Measurements from ENCODE around the gene INAFM2. TPM values are rescaled to one million over a fixed set of nuclear protein-coding genes. Genes with fewer than 3 reads are reported as not detected.

The INAFM2 gene
- total and polyA plus RNA-seq, 2 donors (not counting 1 experiment from before 2014, with no cell fraction given): 8.9 to 11.0 TPM

DNA sequence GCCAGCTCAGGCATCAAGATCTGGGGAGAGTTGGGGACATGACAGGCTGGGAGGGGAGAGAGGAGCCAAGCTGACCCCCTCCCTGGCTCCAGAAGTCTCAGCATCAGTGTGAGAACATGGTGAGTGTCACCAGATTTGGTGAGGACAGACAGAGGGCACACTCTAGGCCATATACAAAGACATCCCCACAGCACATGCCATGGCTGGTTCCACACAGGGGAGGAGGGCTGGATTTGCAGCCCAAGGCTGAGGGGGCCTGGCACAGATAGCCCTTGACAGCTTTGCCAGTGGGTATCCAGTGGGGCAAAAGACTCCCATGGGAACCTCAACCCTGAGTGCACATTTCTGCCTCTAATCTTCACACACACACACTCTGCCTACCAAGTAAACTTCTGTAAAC is 30.5 kb upstream of the INAFM2 start:
- Histone ChIP-seq H3K79me2 (ENCODE audit: control insufficient read depth, insufficient read depth, low read length) (no peaks in the 10 kb centered on the region), H3K4me2 (ENCODE audit: extremely low read depth, insufficient read depth, low read length) (no peak overlapping the region), H3K36me3 (ENCODE audit: control insufficient read depth, insufficient read depth, low read length) (no peaks in the 10 kb centered on the region), H3K9ac (ENCODE audit: insufficient read depth, low read length) (no peak overlapping the region), H2AFZ (ENCODE audit: low read length) (no peak overlapping the region), H3K4me3 (replicated peaks in 1 of 4; ENCODE audit: control extremely low read depth in 1 of 4, insufficient read depth in 1 of 4, low read depth in 3 of 4, low read length in 4 of 4) (no peak overlapping the region), H3K27ac (ENCODE audit: insufficient read depth, low read length) (no peak overlapping the region), H3K27me3 (ENCODE audit: control insufficient read depth, insufficient read depth, low read length) (peaks cover 33% of the 10 kb centered on the region), H4K20me1 (ENCODE audit: control insufficient read depth, extremely low read depth, insufficient read depth, low read length) (no peaks in the 10 kb centered on the region), H3K9me3 (ENCODE audit: control insufficient read depth, insufficient read depth, low read depth, low read length) (no peaks in the 10 kb centered on the region), H3K4me1 (ENCODE audit: control insufficient read depth, extremely low read depth, insufficient read depth, low read length) (no peaks in the 10 kb centered on the region)
- TF ChIP-seq EZH2 (IDR thresholded peaks at IDR 0.05; ENCODE audit: low read length, missing control alignments): no peak
- TF ChIP-seq, protein P1, sequence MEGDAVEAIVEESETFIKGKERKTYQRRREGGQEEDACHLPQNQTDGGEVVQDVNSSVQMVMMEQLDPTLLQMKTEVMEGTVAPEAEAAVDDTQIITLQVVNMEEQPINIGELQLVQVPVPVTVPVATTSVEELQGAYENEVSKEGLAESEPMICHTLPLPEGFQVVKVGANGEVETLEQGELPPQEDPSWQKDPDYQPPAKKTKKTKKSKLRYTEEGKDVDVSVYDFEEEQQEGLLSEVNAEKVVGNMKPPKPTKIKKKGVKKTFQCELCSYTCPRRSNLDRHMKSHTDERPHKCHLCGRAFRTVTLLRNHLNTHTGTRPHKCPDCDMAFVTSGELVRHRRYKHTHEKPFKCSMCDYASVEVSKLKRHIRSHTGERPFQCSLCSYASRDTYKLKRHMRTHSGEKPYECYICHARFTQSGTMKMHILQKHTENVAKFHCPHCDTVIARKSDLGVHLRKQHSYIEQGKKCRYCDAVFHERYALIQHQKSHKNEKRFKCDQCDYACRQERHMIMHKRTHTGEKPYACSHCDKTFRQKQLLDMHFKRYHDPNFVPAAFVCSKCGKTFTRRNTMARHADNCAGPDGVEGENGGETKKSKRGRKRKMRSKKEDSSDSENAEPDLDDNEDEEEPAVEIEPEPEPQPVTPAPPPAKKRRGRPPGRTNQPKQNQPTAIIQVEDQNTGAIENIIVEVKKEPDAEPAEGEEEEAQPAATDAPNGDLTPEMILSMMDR (conservative IDR thresholded peaks at IDR 0.05 in 1 of 2, IDR thresholded peaks at IDR 0.05 in 1 of 2; ENCODE audit: low read depth in 1 of 2, low read length in 2 of 2): no peak
- DNase-seq (ENCODE audit: low read depth in 2 of 2): no peak

- Histone ChIP-seq H2AFZ (ENCODE audit: low read length) (no peak overlapping the region), H3K9me3 (ENCODE audit: control insufficient read depth, insufficient read depth, low read depth, low read length) (no peaks in the 10 kb centered on the region), H3K36me3 (ENCODE audit: control insufficient read depth, insufficient read depth, low read length) (no peaks in the 10 kb centered on the region), H3K4me1 (ENCODE audit: control insufficient read depth, extremely low read depth, insufficient read depth, low read length) (no peaks in the 10 kb centered on the region), H3K79me2 (ENCODE audit: control insufficient read depth, insufficient read depth, low read length) (no peaks in the 10 kb centered on the region), H3K27me3 (ENCODE audit: control insufficient read depth, insufficient read depth, low read length) (peaks cover 33% of the 10 kb centered on the region), H3K4me3 (replicated peaks in 1 of 4; ENCODE audit: control extremely low read depth in 1 of 4, insufficient read depth in 1 of 4, low read depth in 3 of 4, low read length in 4 of 4) (no peak overlapping the region), H4K20me1 (ENCODE audit: control insufficient read depth, extremely low read depth, insufficient read depth, low read length) (no peaks in the 10 kb centered on the region), H3K4me2 (ENCODE audit: extremely low read depth, insufficient read depth, low read length) (no peak overlapping the region), H3K27ac (ENCODE audit: insufficient read depth, low read length) (no peak overlapping the region), H3K9ac (ENCODE audit: insufficient read depth, low read length) (no peak overlapping the region)
- TF ChIP-seq, protein P1 (conservative IDR thresholded peaks at IDR 0.05 in 1 of 2, IDR thresholded peaks at IDR 0.05 in 1 of 2; ENCODE audit: low read depth in 1 of 2, low read length in 2 of 2): no peak
- no peak for TF ChIP-seq EZH2 (IDR thresholded peaks at IDR 0.05; ENCODE audit: low read length, missing control alignments)
- no peak for DNase-seq (ENCODE audit: low read depth in 2 of 2)
Observed at GRCh38 chr15:40293905-40294895, 29.3 kb upstream of the INAFM2 start.

- Histone ChIP-seq H3K79me2 (ENCODE audit: control insufficient read depth, insufficient read depth, low read length) (no peaks in the 10 kb centered on the region), H3K4me2 (ENCODE audit: extremely low read depth, insufficient read depth, low read length) (no peak overlapping the region), H3K9me3 (ENCODE audit: control insufficient read depth, insufficient read depth, low read depth, low read length) (no peaks in the 10 kb centered on the region), H2AFZ (ENCODE audit: low read length) (no peak overlapping the region), H3K36me3 (ENCODE audit: control insufficient read depth, insufficient read depth, low read length) (no peaks in the 10 kb centered on the region), H3K9ac (ENCODE audit: insufficient read depth, low read length) (no peak overlapping the region), H4K20me1 (ENCODE audit: control insufficient read depth, extremely low read depth, insufficient read depth, low read length) (no peaks in the 10 kb centered on the region), H3K27me3 (ENCODE audit: control insufficient read depth, insufficient read depth, low read length) (peaks cover 31% of the 10 kb centered on the region), H3K4me1 (ENCODE audit: control insufficient read depth, extremely low read depth, insufficient read depth, low read length) (no peaks in the 10 kb centered on the region), H3K4me3 (replicated peaks in 1 of 4; ENCODE audit: control extremely low read depth in 1 of 4, insufficient read depth in 1 of 4, low read depth in 3 of 4, low read length in 4 of 4) (no peak overlapping the region), H3K27ac (ENCODE audit: insufficient read depth, low read length) (no peak overlapping the region)
- DNase-seq (ENCODE audit: low read depth in 2 of 2): no peak
- TF ChIP-seq, protein P1 (conservative IDR thresholded peaks at IDR 0.05 in 1 of 2, IDR thresholded peaks at IDR 0.05 in 1 of 2; ENCODE audit: low read depth in 1 of 2, low read length in 2 of 2): no peak
- no peak for TF ChIP-seq EZH2 (IDR thresholded peaks at IDR 0.05; ENCODE audit: low read length, missing control alignments)
Observed at GRCh38 chr15:40295297-40295696, 28.2 kb upstream of the INAFM2 start.
